Measurements from ENCODE around the gene BICC1. TPM values are rescaled to one million over a fixed set of nuclear protein-coding genes. Genes with fewer than 3 reads are reported as not detected.

The BICC1 gene
- total RNA-seq, 1 donor from 2014 or later: 58.0 TPM

GRCh38 chr10:58734664-58735063 is 222.0 kb downstream of the BICC1 start:
- no peak for TF ChIP-seq CTCF (IDR thresholded peaks at IDR 0.05; ENCODE audit: insufficient read depth, low read length, poor library complexity, severe bottlenecking)
- H3K27me3 ChIP-seq (ENCODE audit: control insufficient read depth, insufficient read depth, low read length): no peaks in the 10 kb centered on the region
- H3K36me3 ChIP-seq (ENCODE audit: control insufficient read depth, insufficient read depth, low read length): peaks cover 3% of the 10 kb centered on the region
- no peak for DNase-seq (ENCODE audit: low read depth)
- no peak overlapping the region for H3K4me3 ChIP-seq (ENCODE audit: low read depth, low read length)

- H3K36me3 ChIP-seq (ENCODE audit: control insufficient read depth, insufficient read depth, low read length): peaks cover 3% of the 10 kb centered on the region
- TF ChIP-seq CTCF (IDR thresholded peaks at IDR 0.05; ENCODE audit: insufficient read depth, low read length, poor library complexity, severe bottlenecking): no peak
- H3K27me3 ChIP-seq (ENCODE audit: control insufficient read depth, insufficient read depth, low read length): no peaks in the 10 kb centered on the region
- H3K4me3 ChIP-seq (ENCODE audit: low read depth, low read length): no peak overlapping the region
- no peak for DNase-seq (ENCODE audit: low read depth)
Measured at GRCh38 chr10:58735087-58735486, 222.4 kb downstream of the BICC1 start.

GRCh38 chr10:58740620-58741369 is 228.1 kb downstream of the BICC1 start:
- no peak for DNase-seq (ENCODE audit: low read depth)
- Histone ChIP-seq H3K27me3 (ENCODE audit: control insufficient read depth, insufficient read depth, low read length) (no peaks in the 10 kb centered on the region), H3K4me3 (ENCODE audit: low read depth, low read length) (no peak overlapping the region), H3K36me3 (ENCODE audit: control insufficient read depth, insufficient read depth, low read length) (no peaks in the 10 kb centered on the region)
- TF ChIP-seq CTCF (IDR thresholded peaks at IDR 0.05; ENCODE audit: insufficient read depth, low read length, poor library complexity, severe bottlenecking): no peak

GRCh38 chr10:58741673-58742072 is 229.0 kb downstream of the BICC1 start:
- DNase-seq (ENCODE audit: low read depth): no peak
- no peaks in the 10 kb centered on the region for H3K36me3 ChIP-seq (ENCODE audit: control insufficient read depth, insufficient read depth, low read length)
- TF ChIP-seq CTCF (IDR thresholded peaks at IDR 0.05; ENCODE audit: insufficient read depth, low read length, poor library complexity, severe bottlenecking): no peak
- no peaks in the 10 kb centered on the region for H3K27me3 ChIP-seq (ENCODE audit: control insufficient read depth, insufficient read depth, low read length)
- no peak overlapping the region for H3K4me3 ChIP-seq (ENCODE audit: low read depth, low read length)

GRCh38 chr10:58742141-58742540 is 229.5 kb downstream of the BICC1 start:
- DNase-seq (ENCODE audit: low read depth): no peak
- Histone ChIP-seq H3K36me3 (ENCODE audit: control insufficient read depth, insufficient read depth, low read length) (no peaks in the 10 kb centered on the region), H3K4me3 (ENCODE audit: low read depth, low read length) (no peak overlapping the region), H3K27me3 (ENCODE audit: control insufficient read depth, insufficient read depth, low read length) (no peaks in the 10 kb centered on the region)
- TF ChIP-seq CTCF (IDR thresholded peaks at IDR 0.05; ENCODE audit: insufficient read depth, low read length, poor library complexity, severe bottlenecking): no peak

All from kidney epithelial cell (primary cell).